ENCODE measurements around the gene NCKAP5L.
"Not testable (repeated sequence)": the region's sequence is repeated elsewhere in the genome, so short reads cannot be mapped to it uniquely, and the experiment has no call there.

NCKAP5L gene

DNA sequence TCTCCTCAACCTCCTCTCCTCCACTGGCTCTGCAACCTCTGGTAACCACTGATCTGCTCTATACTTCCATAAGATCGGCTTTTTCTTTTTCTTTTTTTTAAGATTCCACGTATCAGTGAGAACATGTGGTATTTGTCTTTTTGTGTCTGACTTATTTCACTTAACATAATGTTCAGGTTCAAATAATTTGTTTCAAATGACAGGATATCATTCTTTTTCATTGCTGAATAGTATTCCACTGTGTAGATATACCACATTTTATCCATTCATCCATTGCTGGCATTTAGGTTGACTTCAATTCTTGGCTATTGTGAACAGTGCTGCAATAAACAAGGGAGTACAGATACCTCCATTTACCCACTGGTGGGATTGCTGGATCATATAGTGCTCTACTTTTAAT is 40.5 kb downstream of the NCKAP5L start:
- Histone ChIP-seq H3K36me3 (ENCODE audit: control insufficient read depth, low read length) (no peaks in the 10 kb centered on the region), H4K20me1 (ENCODE audit: control insufficient read depth, insufficient read depth, low read depth, low read length) (no peaks in the 10 kb centered on the region), H3K4me1 (ENCODE audit: control insufficient read depth, low read length) (0 out of 2 replicates have a peak, but pooled peaks cover 5% of the 10 kb centered on the region), H3F3A (ENCODE audit: control insufficient read depth, insufficient read depth) (no peaks in the 10 kb centered on the region), H3K27ac (ENCODE audit: low read depth, low read length) (no peak overlapping the region), H3K4me2 (ENCODE audit: low read length) (no peak overlapping the region), H3K27me3 (ENCODE audit: control insufficient read depth, low read length) (peaks cover 19% of the 10 kb centered on the region), H3K9me2 (replicated peaks; ENCODE audit: control insufficient read depth, low read length) (no peaks in the 10 kb centered on the region), H3K4me3 (ENCODE audit: low read length) (no peak overlapping the region), H3K79me2 (ENCODE audit: control insufficient read depth, low read length) (no peaks in the 10 kb centered on the region), H3K9me3 (ENCODE audit: control insufficient read depth, insufficient read depth, low read length) (no peaks in the 10 kb centered on the region)
- TF ChIP-seq, protein P1, sequence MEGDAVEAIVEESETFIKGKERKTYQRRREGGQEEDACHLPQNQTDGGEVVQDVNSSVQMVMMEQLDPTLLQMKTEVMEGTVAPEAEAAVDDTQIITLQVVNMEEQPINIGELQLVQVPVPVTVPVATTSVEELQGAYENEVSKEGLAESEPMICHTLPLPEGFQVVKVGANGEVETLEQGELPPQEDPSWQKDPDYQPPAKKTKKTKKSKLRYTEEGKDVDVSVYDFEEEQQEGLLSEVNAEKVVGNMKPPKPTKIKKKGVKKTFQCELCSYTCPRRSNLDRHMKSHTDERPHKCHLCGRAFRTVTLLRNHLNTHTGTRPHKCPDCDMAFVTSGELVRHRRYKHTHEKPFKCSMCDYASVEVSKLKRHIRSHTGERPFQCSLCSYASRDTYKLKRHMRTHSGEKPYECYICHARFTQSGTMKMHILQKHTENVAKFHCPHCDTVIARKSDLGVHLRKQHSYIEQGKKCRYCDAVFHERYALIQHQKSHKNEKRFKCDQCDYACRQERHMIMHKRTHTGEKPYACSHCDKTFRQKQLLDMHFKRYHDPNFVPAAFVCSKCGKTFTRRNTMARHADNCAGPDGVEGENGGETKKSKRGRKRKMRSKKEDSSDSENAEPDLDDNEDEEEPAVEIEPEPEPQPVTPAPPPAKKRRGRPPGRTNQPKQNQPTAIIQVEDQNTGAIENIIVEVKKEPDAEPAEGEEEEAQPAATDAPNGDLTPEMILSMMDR (IDR thresholded peaks at IDR 0.05; ENCODE audit: low read depth, low read length, poor library complexity, severe bottlenecking): no peak
- no peak for TF ChIP-seq EZH2phosphoT487 (IDR thresholded peaks at IDR 0.05; ENCODE audit: borderline replicate concordance, low read length)

DNA sequence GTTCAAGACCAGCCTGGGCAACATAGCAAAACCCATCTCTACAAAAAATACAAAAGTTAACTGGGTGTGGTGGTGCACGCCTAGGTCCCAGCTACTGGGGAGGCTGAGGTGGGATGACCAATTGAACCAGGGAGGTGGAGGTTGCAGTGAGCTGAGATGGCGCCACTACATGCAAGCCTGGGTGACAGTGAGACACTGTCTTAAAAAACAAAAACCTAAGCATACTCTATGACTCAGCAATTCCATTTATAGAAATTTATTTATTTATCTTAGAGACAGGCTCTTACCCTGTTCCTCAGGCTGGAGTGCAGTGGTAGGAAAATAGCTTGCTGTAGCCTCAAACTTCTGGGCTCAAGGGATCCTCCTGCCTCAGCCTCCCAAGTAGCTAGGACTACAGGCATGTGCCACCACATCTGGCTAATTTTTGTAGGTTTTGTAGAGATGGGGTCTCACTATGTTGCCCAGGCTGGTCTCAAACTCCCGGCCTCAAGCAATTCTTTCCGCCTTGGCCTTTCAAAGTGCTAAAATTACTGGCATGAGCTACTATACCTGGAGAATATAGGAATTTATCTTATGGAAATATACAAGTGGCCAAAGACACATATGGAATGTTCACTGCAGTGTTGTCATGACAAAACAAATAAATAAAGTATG is 43.3 kb downstream of the NCKAP5L start:
- no peaks in the 10 kb centered on the region for H3K9me3 ChIP-seq (ENCODE audit: control insufficient read depth, insufficient read depth, low read length)
- no peak overlapping the region for H3K4me2 ChIP-seq (ENCODE audit: low read length)
- 0 out of 2 replicates have a peak, but pooled peaks cover 5% of the 10 kb centered on the region for H3K4me1 ChIP-seq (ENCODE audit: control insufficient read depth, low read length)
- H3K27me3 ChIP-seq (ENCODE audit: control insufficient read depth, low read length): peaks cover 34% of the 10 kb centered on the region
- H3F3A ChIP-seq (ENCODE audit: control insufficient read depth, insufficient read depth): no peaks in the 10 kb centered on the region
- H3K4me3 ChIP-seq (ENCODE audit: low read length): no peak overlapping the region
- no peaks in the 10 kb centered on the region for H3K79me2 ChIP-seq (ENCODE audit: control insufficient read depth, low read length)
- no peaks in the 10 kb centered on the region for H3K9me2 ChIP-seq (replicated peaks; ENCODE audit: control insufficient read depth, low read length)
- H3K36me3 ChIP-seq (ENCODE audit: control insufficient read depth, low read length): no peaks in the 10 kb centered on the region
- no peak overlapping the region for H3K27ac ChIP-seq (ENCODE audit: low read depth, low read length)
- no peak for TF ChIP-seq EZH2phosphoT487 (IDR thresholded peaks at IDR 0.05; ENCODE audit: borderline replicate concordance, low read length)
- TF ChIP-seq, protein P1 (IDR thresholded peaks at IDR 0.05; ENCODE audit: low read depth, low read length, poor library complexity, severe bottlenecking): no peak
- no peaks in the 10 kb centered on the region for H4K20me1 ChIP-seq (ENCODE audit: control insufficient read depth, insufficient read depth, low read depth, low read length)

DNA sequence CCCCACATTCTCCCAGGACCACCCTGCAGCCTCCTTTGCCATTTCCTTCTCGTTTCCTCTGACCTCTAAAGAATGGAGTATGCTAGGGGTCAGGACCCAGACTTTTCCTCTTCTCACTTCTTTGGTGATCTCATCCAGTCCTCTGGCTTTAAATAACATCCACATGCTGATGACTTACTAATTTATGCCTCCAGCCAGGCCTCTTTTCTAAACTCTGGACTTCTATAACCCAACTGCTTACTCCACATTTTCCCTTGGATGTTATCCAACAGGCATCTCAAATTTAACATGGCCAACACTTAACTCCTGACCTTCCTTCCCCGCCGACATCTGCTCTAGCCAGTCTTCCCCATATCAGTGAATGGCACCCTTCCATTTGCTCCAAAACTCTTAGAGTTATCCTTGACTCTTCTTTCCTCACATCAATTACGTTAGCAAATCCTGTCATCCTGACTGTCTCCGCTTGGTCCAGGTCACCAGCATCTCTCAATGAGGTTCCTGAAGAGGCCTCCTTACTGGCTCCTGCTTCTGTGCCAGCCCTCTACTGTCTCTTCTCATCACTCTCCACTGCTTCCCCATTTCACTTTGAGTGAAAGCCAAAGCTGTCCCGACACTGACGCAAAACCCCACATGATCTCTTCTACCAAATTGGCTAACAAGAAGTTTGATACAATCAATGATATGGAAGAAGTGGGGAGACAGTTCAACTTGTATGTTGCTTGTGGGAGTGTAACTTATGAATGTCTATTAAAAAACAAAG is 44.1 kb downstream of the NCKAP5L start:
- no peaks in the 10 kb centered on the region for H3K79me2 ChIP-seq (ENCODE audit: control insufficient read depth, low read length)
- H3F3A ChIP-seq (ENCODE audit: control insufficient read depth, insufficient read depth): no peaks in the 10 kb centered on the region
- no peaks in the 10 kb centered on the region for H3K9me2 ChIP-seq (replicated peaks; ENCODE audit: control insufficient read depth, low read length)
- no peak for TF ChIP-seq EZH2phosphoT487 (IDR thresholded peaks at IDR 0.05; ENCODE audit: borderline replicate concordance, low read length)
- TF ChIP-seq, protein P1 (IDR thresholded peaks at IDR 0.05; ENCODE audit: low read depth, low read length, poor library complexity, severe bottlenecking): no peak
- H4K20me1 ChIP-seq (ENCODE audit: control insufficient read depth, insufficient read depth, low read depth, low read length): no peaks in the 10 kb centered on the region
- no peak overlapping the region for H3K4me3 ChIP-seq (ENCODE audit: low read length)
- H3K27me3 ChIP-seq (ENCODE audit: control insufficient read depth, low read length): peaks cover 42% of the 10 kb centered on the region
- no peaks in the 10 kb centered on the region for H3K9me3 ChIP-seq (ENCODE audit: control insufficient read depth, insufficient read depth, low read length)
- H3K4me2 ChIP-seq (ENCODE audit: low read length): no peak overlapping the region
- H3K27ac ChIP-seq (ENCODE audit: low read depth, low read length): no peak overlapping the region
- H3K4me1 ChIP-seq (ENCODE audit: control insufficient read depth, low read length): 0 out of 2 replicates have a peak, but pooled peaks cover 5% of the 10 kb centered on the region
- no peaks in the 10 kb centered on the region for H3K36me3 ChIP-seq (ENCODE audit: control insufficient read depth, low read length)

DNA sequence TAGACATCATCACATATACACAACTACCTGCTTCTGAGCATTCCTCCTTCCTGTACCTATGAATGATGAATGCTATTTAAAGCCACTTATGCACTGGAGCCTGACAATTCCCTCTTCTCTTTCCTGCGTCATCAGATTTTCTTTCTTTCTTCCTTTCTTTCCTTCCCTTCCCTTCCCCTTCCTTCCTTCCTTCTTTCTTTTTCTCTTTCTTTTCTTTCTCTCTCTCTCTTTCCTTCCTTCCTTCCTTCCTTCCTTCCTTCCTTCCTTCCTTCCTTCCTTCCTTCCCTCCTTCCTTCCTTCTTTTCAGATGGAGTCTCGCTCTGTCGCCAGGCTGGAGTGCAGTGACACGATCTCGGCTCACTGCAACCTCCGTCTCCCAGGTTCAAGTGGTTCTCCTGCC is 47.3 kb downstream of the NCKAP5L start:
- H3K4me2 ChIP-seq (ENCODE audit: low read length); H3K79me2 ChIP-seq (ENCODE audit: control insufficient read depth, low read length); H3K4me3 ChIP-seq (ENCODE audit: low read length); H3K9me3 ChIP-seq (ENCODE audit: control insufficient read depth, insufficient read depth, low read length); H3K27ac ChIP-seq (ENCODE audit: low read depth, low read length); H3K36me3 ChIP-seq (ENCODE audit: control insufficient read depth, low read length); H3K4me1 ChIP-seq (ENCODE audit: control insufficient read depth, low read length); H3K9me2 ChIP-seq (replicated peaks; ENCODE audit: control insufficient read depth, low read length); H3F3A ChIP-seq (ENCODE audit: control insufficient read depth, insufficient read depth); H4K20me1 ChIP-seq (ENCODE audit: control insufficient read depth, insufficient read depth, low read depth, low read length): not testable (repeated sequence)
- peaks cover 43% of the 10 kb centered on the region for H3K27me3 ChIP-seq (ENCODE audit: control insufficient read depth, low read length)
